WTC11 (cell line): ENCODE measurements around the gene IFITM2. TPM values are rescaled to one million over a fixed set of nuclear protein-coding genes. Genes with fewer than 3 reads are reported as not detected.

Experiments
- ATAC-seq: fragments of 200-7000 bp; cut with Tn5 transposase; 2 replicates; pipeline ENCODE4 v1.10.0; 2021; ENCODE audit warnings: mild to moderate bottlenecking, moderate library complexity
- CTCF ChIA-PET: fragments of 300-600 bp; sonication (Branson Sonifier 250); formaldehyde crosslinking; loops from one replicate; lab custom pipeline; 2021; ENCODE audit warnings: antibody characterized with exemption; lab: Charles Lee
- POLR2A ChIA-PET: fragments of 350-600 bp; sonication (Branson Sonifier 250); formaldehyde crosslinking; loops from one replicate; lab custom pipeline; 2021; ENCODE audit warnings: antibody characterized with exemption; lab: Charles Lee
- DNase-seq: peaks from one replicate; pipeline ENCODE4 v3.0.0; 2021; ENCODE audit warnings: low spot score
- H3K27ac Mint-ChIP-seq: 2 replicates; pipeline ENCODE4 v1.8.0; 2021; ENCODE audit warnings: mixed read lengths
- H3K27me3 Mint-ChIP-seq: 2 replicates; pipeline ENCODE4 v1.8.0; 2021; ENCODE audit warnings: low read depth, mild to moderate bottlenecking, moderate library complexity, mixed read lengths
- H3K36me3 Mint-ChIP-seq: 2 replicates; pipeline ENCODE4 v1.8.0; 2021; ENCODE audit warnings: mixed read lengths
- H3K4me1 Mint-ChIP-seq: 2 replicates; pipeline ENCODE4 v1.8.0; 2022; ENCODE audit warnings: mixed read lengths
- H3K4me3 Mint-ChIP-seq: 2 replicates; pipeline ENCODE4 v1.8.0; 2021; ENCODE audit warnings: mild to moderate bottlenecking, moderate library complexity, mixed read lengths
- H3K9me3 Mint-ChIP-seq: 2 replicates; pipeline ENCODE4 v1.8.0; 2021; ENCODE audit warnings: mixed read lengths
- CREB1 ChIP-seq: sonication (generic); formaldehyde crosslinking; IDR thresholded peaks from 2 replicates; pipeline ENCODE4 v1.8.0; 2023; ENCODE audit warnings: mild to moderate bottlenecking, missing genetic modification reagents
- E2F5 ChIP-seq: sonication (generic); formaldehyde crosslinking; IDR thresholded peaks from 2 replicates; pipeline ENCODE4 v1.8.1; 2022; ENCODE audit warnings: mild to moderate bottlenecking, moderate library complexity, missing genetic modification reagents
- ELF4 ChIP-seq: sonication (generic); formaldehyde crosslinking; IDR thresholded peaks from 2 replicates; pipeline ENCODE4 v1.8.1; 2022; ENCODE audit warnings: low read depth, mild to moderate bottlenecking, moderate library complexity, missing genetic modification reagents
- FOXK1 ChIP-seq: sonication (generic); formaldehyde crosslinking; IDR thresholded peaks from 2 replicates; pipeline ENCODE4 v1.8.0; 2022; ENCODE audit warnings: mild to moderate bottlenecking, moderate library complexity, missing genetic modification reagents
- GTF2I ChIP-seq: fragments of 250-450 bp; sonication (Bioruptor Pico); conservative IDR thresholded peaks from 2 replicates; pipeline ENCODE4 v1.4.0; 2021; ENCODE audit warnings: mild to moderate bottlenecking
- KAT7 ChIP-seq: sonication (generic); formaldehyde crosslinking; IDR thresholded peaks from 2 replicates; pipeline ENCODE4 v1.8.1; 2023; ENCODE audit warnings: missing genetic modification reagents, mild to moderate bottlenecking, borderline replicate concordance
- MYBL2 ChIP-seq: sonication (generic); formaldehyde crosslinking; IDR thresholded peaks from 2 replicates; pipeline ENCODE4 v1.8.1; 2023; ENCODE audit warnings: mild to moderate bottlenecking, moderate library complexity, missing genetic modification reagents
- NFE2L1 ChIP-seq: sonication (generic); formaldehyde crosslinking; IDR thresholded peaks from 2 replicates; pipeline ENCODE4 v1.8.1; 2023; ENCODE audit warnings: missing genetic modification reagents
- NFYB ChIP-seq: sonication (generic); formaldehyde crosslinking; conservative IDR thresholded peaks from 2 replicates; pipeline ENCODE4 v1.8.0; 2022; ENCODE audit warnings: low read depth, missing genetic modification reagents
- NR1H2 ChIP-seq: sonication (generic); formaldehyde crosslinking; IDR thresholded peaks from 2 replicates; pipeline ENCODE4 v1.9.0; 2021; ENCODE audit warnings: mild to moderate bottlenecking, moderate library complexity, missing genetic modification reagents
- NR3C1 ChIP-seq: sonication (generic); formaldehyde crosslinking; conservative IDR thresholded peaks from 2 replicates; pipeline ENCODE4 v1.8.1; 2023; ENCODE audit warnings: low read depth, mild to moderate bottlenecking, missing genetic modification reagents
- RORB ChIP-seq: fragments of 250-450 bp; sonication (Bioruptor Pico); IDR thresholded peaks from 2 replicates; pipeline ENCODE4 v1.9.0; 2021; ENCODE audit warnings: mild to moderate bottlenecking
- SMAD3 ChIP-seq: sonication (generic); formaldehyde crosslinking; IDR thresholded peaks from 2 replicates; pipeline ENCODE4 v1.8.0; 2022; ENCODE audit warnings: missing genetic modification reagents, mild to moderate bottlenecking, borderline replicate concordance
- TP53 ChIP-seq: sonication (generic); formaldehyde crosslinking; IDR thresholded peaks from 2 replicates; pipeline ENCODE4 v1.8.1; 2023; ENCODE audit warnings: mild to moderate bottlenecking, missing genetic modification reagents
- USF1 ChIP-seq: sonication (generic); formaldehyde crosslinking; IDR thresholded peaks from 2 replicates; pipeline ENCODE4 v1.8.0; 2022; ENCODE audit warnings: mild to moderate bottlenecking, missing genetic modification reagents
- ZBTB21 ChIP-seq: sonication (generic); formaldehyde crosslinking; IDR thresholded peaks from 2 replicates; pipeline ENCODE4 v1.8.1; 2023; ENCODE audit warnings: mild to moderate bottlenecking, missing genetic modification reagents, borderline replicate concordance
- ZNF121 ChIP-seq: sonication (generic); formaldehyde crosslinking; IDR thresholded peaks from 2 replicates; pipeline ENCODE4 v1.8.0; 2023; ENCODE audit warnings: missing genetic modification reagents
- total RNA-seq: library from RNA; stranded (reverse); gene quantifications from 3 replicates; pipeline ENCODE4 v1.2.3, GENCODE V29; 2021
- TF ChIP-seq, protein P1 (sequence below): sonication (generic); formaldehyde crosslinking; IDR thresholded peaks from 2 replicates; pipeline ENCODE4 v1.8.0; 2022; ENCODE audit warnings: mild to moderate bottlenecking, missing genetic modification reagents
- TF ChIP-seq, protein P2 (sequence below): sonication (generic); formaldehyde crosslinking; IDR thresholded peaks from 2 replicates; pipeline ENCODE4 v1.8.1; 2022; ENCODE audit warnings: low read depth, mild to moderate bottlenecking, moderate library complexity, missing genetic modification reagents, borderline replicate concordance
- TF ChIP-seq, protein P3 (sequence below): sonication (generic); formaldehyde crosslinking; IDR thresholded peaks from 2 replicates; pipeline ENCODE4 v1.8.1; 2023; ENCODE audit warnings: mild to moderate bottlenecking, missing genetic modification reagents, moderate library complexity

IFITM2 gene
- total RNA-seq, 1 experiment from 2014 or later: 436 TPM

- TF ChIP-seq, protein P1, sequence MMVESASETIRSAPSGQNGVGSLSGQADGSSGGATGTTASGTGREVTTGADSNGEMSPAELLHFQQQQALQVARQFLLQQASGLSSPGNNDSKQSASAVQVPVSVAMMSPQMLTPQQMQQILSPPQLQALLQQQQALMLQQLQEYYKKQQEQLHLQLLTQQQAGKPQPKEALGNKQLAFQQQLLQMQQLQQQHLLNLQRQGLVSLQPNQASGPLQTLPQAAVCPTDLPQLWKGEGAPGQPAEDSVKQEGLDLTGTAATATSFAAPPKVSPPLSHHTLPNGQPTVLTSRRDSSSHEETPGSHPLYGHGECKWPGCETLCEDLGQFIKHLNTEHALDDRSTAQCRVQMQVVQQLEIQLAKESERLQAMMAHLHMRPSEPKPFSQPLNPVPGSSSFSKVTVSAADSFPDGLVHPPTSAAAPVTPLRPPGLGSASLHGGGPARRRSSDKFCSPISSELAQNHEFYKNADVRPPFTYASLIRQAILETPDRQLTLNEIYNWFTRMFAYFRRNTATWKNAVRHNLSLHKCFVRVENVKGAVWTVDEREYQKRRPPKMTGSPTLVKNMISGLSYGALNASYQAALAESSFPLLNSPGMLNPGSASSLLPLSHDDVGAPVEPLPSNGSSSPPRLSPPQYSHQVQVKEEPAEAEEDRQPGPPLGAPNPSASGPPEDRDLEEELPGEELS (CRISPR knock-in tag): no peak
- TF ChIP-seq RORB (no peak), NR1H2 (CRISPR knock-in tag) (no peak), GTF2I (CRISPR knock-in tag) (no peak), SMAD3 (CRISPR knock-in tag) (no peak), FOXK1 (CRISPR knock-in tag) (no peak), USF1 (CRISPR knock-in tag) (no peak), ELF4 (CRISPR knock-in tag) (no peak), NFYB (CRISPR knock-in tag) (no peak)
- TF ChIP-seq, protein P2, sequence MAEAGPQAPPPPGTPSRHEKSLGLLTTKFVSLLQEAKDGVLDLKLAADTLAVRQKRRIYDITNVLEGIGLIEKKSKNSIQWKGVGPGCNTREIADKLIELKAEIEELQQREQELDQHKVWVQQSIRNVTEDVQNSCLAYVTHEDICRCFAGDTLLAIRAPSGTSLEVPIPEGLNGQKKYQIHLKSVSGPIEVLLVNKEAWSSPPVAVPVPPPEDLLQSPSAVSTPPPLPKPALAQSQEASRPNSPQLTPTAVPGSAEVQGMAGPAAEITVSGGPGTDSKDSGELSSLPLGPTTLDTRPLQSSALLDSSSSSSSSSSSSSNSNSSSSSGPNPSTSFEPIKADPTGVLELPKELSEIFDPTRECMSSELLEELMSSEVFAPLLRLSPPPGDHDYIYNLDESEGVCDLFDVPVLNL (CRISPR knock-in tag): no peak
- Mint-ChIP-seq H3K9me3 (no peaks in the 10 kb centered on the region), H3K36me3 (peaks cover 17% of the 10 kb centered on the region; the same call in 1 of the 2 replicates), H3K4me3 (peak overlapping the region; percentile 40), H3K4me1 (peaks cover 33% of the 10 kb centered on the region), H3K27me3 (peaks cover 18% of the 10 kb centered on the region), H3K27ac (peak overlapping the region; percentile 88)
- ChIA-PET POLR2A (interaction anchor here (1.3 to 2.6 kb wide), 2 partner anchors 14 to 40 kb away, joined by 5 to 9 read pairs; no protein-coding TSS in a partner anchor), CTCF (interaction anchor here (1.2 to 4.8 kb wide), 4 partner anchors 9 to 40 kb away, joined by 3 to 34 read pairs (median 14); no protein-coding TSS in a partner anchor)
- DNase-seq: peak; percentile 9
- no peak for ATAC-seq
Observed at GRCh38 chr11:290621-291231, 16.9 kb upstream of the IFITM2 start.

DNA sequence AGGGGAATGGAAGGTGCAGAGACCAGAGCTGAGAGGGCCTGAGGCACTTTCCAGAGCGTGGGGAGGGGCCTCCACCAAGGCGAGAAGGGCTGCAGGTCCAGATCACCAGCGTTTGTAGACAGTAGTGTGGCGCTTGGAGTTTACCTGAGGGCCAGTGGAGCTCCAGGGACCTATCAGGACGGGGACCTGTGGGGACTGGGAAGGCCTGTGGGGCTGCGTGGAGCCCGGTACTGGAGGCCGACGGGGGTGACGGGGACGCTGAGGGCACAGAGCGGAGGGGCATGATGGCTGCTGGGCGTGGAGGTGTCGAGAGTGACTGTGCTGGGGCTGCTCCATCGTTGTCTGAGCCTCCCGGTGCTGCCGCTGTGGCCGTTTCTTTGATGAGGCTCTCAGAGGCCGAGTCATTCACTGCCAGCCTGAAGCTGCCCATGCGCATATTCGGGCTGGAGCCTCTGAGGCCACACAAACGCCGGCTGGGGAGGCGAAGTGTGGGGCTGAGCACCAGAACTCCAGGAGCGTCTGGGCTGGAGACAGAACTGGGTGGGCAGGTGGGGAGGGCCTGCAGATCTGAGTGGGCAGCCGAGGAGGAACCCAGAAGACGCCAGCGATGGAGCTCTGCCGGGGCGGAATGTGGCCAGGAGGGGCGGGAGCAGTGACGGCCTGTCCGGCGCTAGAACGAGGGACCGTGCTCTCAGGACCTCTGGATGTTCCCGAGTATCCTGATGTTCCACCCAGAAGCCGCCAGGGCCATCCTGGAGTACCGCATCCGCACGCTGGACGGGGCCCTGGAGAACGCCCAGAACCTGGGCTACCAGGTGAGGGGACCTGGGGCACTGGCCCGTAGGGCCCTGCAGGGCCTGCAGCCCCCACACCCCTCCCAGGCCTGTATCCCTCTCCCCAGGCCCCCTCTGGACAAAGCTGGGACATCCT, 16.1 kb upstream of the IFITM2 start:
- ATAC-seq: peak; percentile 15; the same call in 1 of the 2 replicates
- POLR2A ChIA-PET: interaction anchor here (1.3 kb wide), 1 partner anchor 13 kb away, joined by 5 read pairs; no protein-coding TSS in a partner anchor

More for the DNA sequence above, 16.1 kb upstream of the IFITM2 start:
- Mint-ChIP-seq H3K4me1 (peaks cover 33% of the 10 kb centered on the region), H3K4me3 (peak overlapping the region; percentile 40), H3K9me3 (no peaks in the 10 kb centered on the region), H3K36me3 (peaks cover 17% of the 10 kb centered on the region; the same call in 1 of the 2 replicates), H3K27ac (peak overlapping the region; percentile 88), H3K27me3 (peaks cover 18% of the 10 kb centered on the region)
- DNase-seq: peak; percentile 45
- CTCF ChIA-PET: interaction anchor here (0.5 to 4.8 kb wide), 6 partner anchors 10 to 74 kb away, joined by 3 to 34 read pairs (median 6); no protein-coding TSS in a partner anchor
- TF ChIP-seq MYBL2: no peak
- TF ChIP-seq TP53 (CRISPR knock-in tag): no peak
- no peak for TF ChIP-seq KAT7 (CRISPR knock-in tag)
- TF ChIP-seq NR3C1 (CRISPR knock-in tag): no peak
- TF ChIP-seq, protein P3, sequence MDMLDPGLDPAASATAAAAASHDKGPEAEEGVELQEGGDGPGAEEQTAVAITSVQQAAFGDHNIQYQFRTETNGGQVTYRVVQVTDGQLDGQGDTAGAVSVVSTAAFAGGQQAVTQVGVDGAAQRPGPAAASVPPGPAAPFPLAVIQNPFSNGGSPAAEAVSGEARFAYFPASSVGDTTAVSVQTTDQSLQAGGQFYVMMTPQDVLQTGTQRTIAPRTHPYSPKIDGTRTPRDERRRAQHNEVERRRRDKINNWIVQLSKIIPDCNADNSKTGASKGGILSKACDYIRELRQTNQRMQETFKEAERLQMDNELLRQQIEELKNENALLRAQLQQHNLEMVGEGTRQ (CRISPR knock-in tag): no peak
- TF ChIP-seq E2F5 (CRISPR knock-in tag): no peak
- TF ChIP-seq NFE2L1: 0 out of 2 replicates have a peak, but pooled peaks have one; percentile 5
- TF ChIP-seq ZNF121 (CRISPR knock-in tag): no peak
- no peak for TF ChIP-seq CREB1 (CRISPR knock-in tag)
- 0 out of 2 replicates have a peak, but pooled peaks have one; percentile 17 for TF ChIP-seq ZBTB21 (CRISPR knock-in tag)
- no peak for TF ChIP-seq ELF4 (CRISPR knock-in tag)
